Smooth muscle cell (in vitro differentiated cells): ENCODE results near the gene SNTA1. TPM values are rescaled to one million over a fixed set of nuclear protein-coding genes. Genes with fewer than 3 reads are reported as not detected.

Experiments
- DNase-seq: peaks from one replicate; lab custom pipeline; 2025; ENCODE audit not compliant: unreplicated experiment; lab: John Stamatoyannopoulos, UW
- H2AFZ ChIP-seq: fragments of 200-600 bp; sonication (generic); 2 replicates; pipeline ENCODE4 v1.6.0; 2016; ENCODE audit warnings: antibody characterized with exemption, low read depth, mild to moderate bottlenecking
- H3F3A ChIP-seq: fragments of 200-600 bp; sonication (generic); 2 replicates; pipeline ENCODE4 v1.6.0; 2017; ENCODE audit warnings: antibody characterized with exemption, low read depth
- H3K27ac ChIP-seq: fragments of 200-600 bp; sonication (generic); 2 replicates; pipeline ENCODE4 v1.5.1; 2016; ENCODE audit warnings: low read depth, mild to moderate bottlenecking
- H3K27me3 ChIP-seq: fragments of 200-600 bp; sonication (generic); 2 replicates; pipeline ENCODE4 v1.6.1; 2016; ENCODE audit warnings: low read depth, mild to moderate bottlenecking
- H3K36me3 ChIP-seq: fragments of 200-600 bp; sonication (generic); 2 replicates; pipeline ENCODE4 v1.5.1; 2016; ENCODE audit warnings: low read depth
- H3K4me1 ChIP-seq: fragments of 200-600 bp; sonication (generic); 2 replicates; pipeline ENCODE4 v1.5.1; 2016; ENCODE audit warnings: low read depth
- H3K4me2 ChIP-seq: fragments of 200-600 bp; sonication (generic); 2 replicates; pipeline ENCODE4 v1.6.0; 2016; ENCODE audit warnings: mild to moderate bottlenecking
- H3K4me3 ChIP-seq: fragments of 200-600 bp; sonication (generic); 2 replicates; pipeline ENCODE4 v1.5.1; 2016; ENCODE audit warnings: mild to moderate bottlenecking
- H3K79me2 ChIP-seq: fragments of 200-600 bp; sonication (generic); 2 replicates; pipeline ENCODE4 v1.6.0; 2016; ENCODE audit warnings: low read depth, mild to moderate bottlenecking
- H3K9ac ChIP-seq: fragments of 200-600 bp; sonication (generic); 2 replicates; pipeline ENCODE4 v1.6.0; 2016; ENCODE audit warnings: low read depth
- H3K9me3 ChIP-seq: fragments of 200-600 bp; sonication (generic); replicated peaks from 2 replicates; pipeline ENCODE4 v1.5.1; 2016; ENCODE audit warnings: low read depth
- H4K20me1 ChIP-seq: fragments of 200-600 bp; sonication (generic); 2 replicates; pipeline ENCODE4 v1.6.0; 2016; ENCODE audit warnings: low read depth
- WGBS: methylation state at CpG from one replicate; pipeline ENCODE4 v1.1.7; 2016; ENCODE audit warnings: low lambda C conversion rate; 5-methylcytosine and 5-hydroxymethylcytosine counted together
- polyA plus RNA-seq: library from polyadenylated mRNA; unstranded; fragments of >200 nt; fragmentation: Nextera tagmentation; extraction: Ambion mirVana; gene quantifications from 2 replicates; pipeline ENCODE4 v1.2.1, GENCODE V29; 2016
- total RNA-seq: library from RNA; depleted of rRNA; stranded (reverse); fragments of >200 nt; gene quantifications from 2 replicates; pipeline ENCODE4 v1.2.3, GENCODE V29; 2014
- TF ChIP-seq, protein P1 (sequence below): fragments of 200-600 bp; sonication (generic); IDR thresholded peaks from 2 replicates; pipeline ENCODE4 v1.5.1; 2017; ENCODE audit warnings: borderline replicate concordance, mild to moderate bottlenecking, antibody characterized with exemption; ENCODE audit not compliant: insufficient read depth, poor library complexity, severe bottlenecking

Gene SNTA1
- total and polyA plus RNA-seq, 2 experiments from 2014 or later = 39.2 to 58.2 TPM

DNA sequence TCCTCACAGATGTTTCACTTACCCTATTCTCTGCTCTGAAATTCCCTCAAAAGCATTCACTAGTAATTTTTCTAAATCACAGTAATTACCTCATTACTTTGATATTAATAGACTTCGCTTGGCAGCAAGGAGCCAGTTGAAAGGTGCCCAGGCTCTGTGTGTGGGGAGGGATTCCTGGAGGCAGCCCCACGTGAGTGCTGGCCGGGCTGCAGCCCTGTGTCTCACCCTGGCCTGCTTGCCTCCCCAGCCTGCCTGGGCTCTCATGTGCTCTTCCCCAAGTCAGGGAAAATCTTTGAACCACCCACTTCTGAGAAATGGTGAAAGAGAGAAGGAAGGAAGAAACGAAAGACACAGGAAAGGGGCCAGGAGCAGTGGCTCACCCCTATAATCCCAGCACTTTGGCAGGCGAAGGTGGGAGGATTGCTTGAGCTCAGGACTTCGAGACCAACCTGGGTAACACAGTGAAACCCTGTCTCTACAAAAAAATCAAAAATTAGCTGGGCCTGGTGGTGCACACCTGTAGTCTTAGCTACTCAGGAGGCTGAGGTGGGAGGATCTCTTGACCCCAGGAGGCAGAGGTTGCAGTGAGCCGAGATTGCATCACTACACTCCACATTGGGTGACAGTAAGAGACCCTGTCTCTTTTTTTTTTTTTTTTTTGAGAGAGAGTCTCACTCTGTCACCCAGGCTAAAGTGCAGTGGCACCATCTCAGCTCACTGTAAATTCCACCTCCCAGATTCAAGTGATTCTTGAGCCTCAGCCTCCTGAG, 20.0 kb upstream of the SNTA1 start:
- Histone ChIP-seq H2AFZ (no peak overlapping the region), H3K9ac (no peak overlapping the region), H3K27ac (no peak overlapping the region), H3K4me2 (no peak overlapping the region), H3K27me3 (no peaks in the 10 kb centered on the region), H3F3A (no peaks in the 10 kb centered on the region), H3K9me3 (no peaks in the 10 kb centered on the region), H3K4me1 (no peaks in the 10 kb centered on the region), H3K79me2 (no peaks in the 10 kb centered on the region), H3K4me3 (no peak overlapping the region), H4K20me1 (no peaks in the 10 kb centered on the region), H3K36me3 (no peaks in the 10 kb centered on the region)
- DNase-seq = no peak
- TF ChIP-seq, protein P1, sequence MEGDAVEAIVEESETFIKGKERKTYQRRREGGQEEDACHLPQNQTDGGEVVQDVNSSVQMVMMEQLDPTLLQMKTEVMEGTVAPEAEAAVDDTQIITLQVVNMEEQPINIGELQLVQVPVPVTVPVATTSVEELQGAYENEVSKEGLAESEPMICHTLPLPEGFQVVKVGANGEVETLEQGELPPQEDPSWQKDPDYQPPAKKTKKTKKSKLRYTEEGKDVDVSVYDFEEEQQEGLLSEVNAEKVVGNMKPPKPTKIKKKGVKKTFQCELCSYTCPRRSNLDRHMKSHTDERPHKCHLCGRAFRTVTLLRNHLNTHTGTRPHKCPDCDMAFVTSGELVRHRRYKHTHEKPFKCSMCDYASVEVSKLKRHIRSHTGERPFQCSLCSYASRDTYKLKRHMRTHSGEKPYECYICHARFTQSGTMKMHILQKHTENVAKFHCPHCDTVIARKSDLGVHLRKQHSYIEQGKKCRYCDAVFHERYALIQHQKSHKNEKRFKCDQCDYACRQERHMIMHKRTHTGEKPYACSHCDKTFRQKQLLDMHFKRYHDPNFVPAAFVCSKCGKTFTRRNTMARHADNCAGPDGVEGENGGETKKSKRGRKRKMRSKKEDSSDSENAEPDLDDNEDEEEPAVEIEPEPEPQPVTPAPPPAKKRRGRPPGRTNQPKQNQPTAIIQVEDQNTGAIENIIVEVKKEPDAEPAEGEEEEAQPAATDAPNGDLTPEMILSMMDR = no peak
- WGBS = 90% methylated on average over 7 of the region's 7 CpGs

GRCh38 chr20:33460711-33461110, 17.1 kb upstream of the SNTA1 start:
- no peak overlapping the region for H2AFZ ChIP-seq
- no peaks in the 10 kb centered on the region for H3K9me3 ChIP-seq
- no peaks in the 10 kb centered on the region for H3K4me1 ChIP-seq
- WGBS = 82% methylated on average over 5 of the region's 5 CpGs
- no peak overlapping the region for H3K9ac ChIP-seq
- no peaks in the 10 kb centered on the region for H3K27me3 ChIP-seq
- TF ChIP-seq, protein P1 = no peak
- no peaks in the 10 kb centered on the region for H3K79me2 ChIP-seq
- H4K20me1 ChIP-seq = no peaks in the 10 kb centered on the region
- no peak overlapping the region for H3K4me2 ChIP-seq
- H3K4me3 ChIP-seq = no peak overlapping the region
- no peaks in the 10 kb centered on the region for H3F3A ChIP-seq
- no peak overlapping the region for H3K27ac ChIP-seq
- no peak for DNase-seq
- H3K36me3 ChIP-seq = no peaks in the 10 kb centered on the region

DNA sequence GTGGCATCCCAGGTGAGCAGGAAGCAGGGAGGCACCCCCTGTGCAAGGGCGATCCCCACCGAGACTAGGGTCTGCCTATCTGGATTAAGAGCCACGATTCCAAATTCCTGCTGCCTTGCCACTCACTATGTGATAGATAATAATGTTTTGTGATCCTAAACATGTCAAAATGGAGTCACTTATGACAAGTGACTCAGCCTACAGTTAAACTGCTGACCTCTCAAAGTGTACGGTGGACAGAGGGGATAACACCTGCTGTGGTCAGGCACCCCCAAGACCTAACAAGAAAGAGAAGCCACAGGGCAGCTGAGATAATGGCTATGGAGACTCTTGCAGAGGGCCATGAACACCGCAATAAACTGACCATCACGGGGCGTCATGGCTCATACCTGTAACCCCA, 16.0 kb upstream of the SNTA1 start:
- Histone ChIP-seq H3K9me3 (no peaks in the 10 kb centered on the region), H3F3A (no peaks in the 10 kb centered on the region), H3K4me2 (no peak overlapping the region), H3K36me3 (no peaks in the 10 kb centered on the region), H3K27ac (no peak overlapping the region), H3K79me2 (no peaks in the 10 kb centered on the region), H2AFZ (no peak overlapping the region), H4K20me1 (no peaks in the 10 kb centered on the region), H3K4me1 (no peaks in the 10 kb centered on the region), H3K4me3 (no peak overlapping the region), H3K27me3 (no peaks in the 10 kb centered on the region), H3K9ac (no peak overlapping the region)
- TF ChIP-seq, protein P1 = no peak
- DNase-seq = no peak
- WGBS = 91% methylated on average over 7 of the region's 7 CpGs
